Left renal pelvis (tissue), 4 donors: ENCODE data around the gene PLEKHJ1. TPM values are rescaled to one million over a fixed set of nuclear protein-coding genes. Genes with fewer than 3 reads are reported as not detected.

Experiments used
- DNase-seq, 4 donors: peaks; one replicate each; pipeline ENCODE4 v3.0.0-alpha.2; 2013; ENCODE audit warnings: low read depth in 4 of 4, low spot score in 3 of 4
- polyA plus RNA-seq, 4 donors: library from polyadenylated mRNA; unstranded; fragments of 120-200 nt; gene quantifications; one replicate each; pipeline ENCODE4 v1.2.1, GENCODE V29; 2013; ENCODE audit not compliant: insufficient read length in 4 of 4

Gene PLEKHJ1
- polyA plus RNA-seq, 4 donors = 53.6 to 86.5 (median 56.1) TPM

GRCh38 chr19:2226051-2226839, 9.9 kb downstream of the PLEKHJ1 start:
- no peak for DNase-seq

- DNase-seq = no peak
Observed at GRCh38 chr19:2225415-2226050, 10.6 kb downstream of the PLEKHJ1 start.

GRCh38 chr19:2224754-2225349, 11.3 kb downstream of the PLEKHJ1 start:
- DNase-seq = no peak

GRCh38 chr19:2223959-2224358, 12.2 kb downstream of the PLEKHJ1 start:
- no peak for DNase-seq

GRCh38 chr19:2223391-2223790, 12.7 kb downstream of the PLEKHJ1 start:
- no peak for DNase-seq

GRCh38 chr19:2221918-2222317, 14.2 kb downstream of the PLEKHJ1 start:
- no peak for DNase-seq

GRCh38 chr19:2221250-2221831, 14.8 kb downstream of the PLEKHJ1 start:
- no peak for DNase-seq

- DNase-seq = no peak
Observed at GRCh38 chr19:2219726-2220125, 16.4 kb downstream of the PLEKHJ1 start.

GRCh38 chr19:2217591-2217990, 18.5 kb downstream of the PLEKHJ1 start:
- DNase-seq = no peak

- no peak for DNase-seq
Observed at GRCh38 chr19:2216361-2217225, 19.5 kb downstream of the PLEKHJ1 start.

GRCh38 chr19:2215281-2215751, 20.8 kb downstream of the PLEKHJ1 start:
- no peak for DNase-seq

GRCh38 chr19:2214251-2214650, 21.9 kb downstream of the PLEKHJ1 start:
- no peak for DNase-seq

- no peak for DNase-seq
Observed at GRCh38 chr19:2213799-2214198, 22.3 kb downstream of the PLEKHJ1 start.

GRCh38 chr19:2212861-2213711, 23.0 kb downstream of the PLEKHJ1 start:
- DNase-seq = no peak

- DNase-seq = no peak
Observed at GRCh38 chr19:2210987-2211740, 25.0 kb downstream of the PLEKHJ1 start.

GRCh38 chr19:2210206-2210605, 25.9 kb downstream of the PLEKHJ1 start:
- no peak for DNase-seq

GRCh38 chr19:2209408-2209807, 26.7 kb downstream of the PLEKHJ1 start:
- DNase-seq = no peak

- DNase-seq = no peak
Observed at GRCh38 chr19:2208975-2209374, 27.2 kb downstream of the PLEKHJ1 start.
